NCI-H524 treated with DMSO at 0.1 percent for 48 hours (cell line): Measurements from ENCODE around the gene SLC12A7.
"Not testable (repeated sequence)": the region's sequence is repeated elsewhere in the genome, so short reads cannot be mapped to it uniquely, and the experiment has no call there.

Source experiments
- DNase-seq: peaks from one replicate; lab custom pipeline; 2025; lab: John Stamatoyannopoulos, UW

The SLC12A7 gene

DNA sequence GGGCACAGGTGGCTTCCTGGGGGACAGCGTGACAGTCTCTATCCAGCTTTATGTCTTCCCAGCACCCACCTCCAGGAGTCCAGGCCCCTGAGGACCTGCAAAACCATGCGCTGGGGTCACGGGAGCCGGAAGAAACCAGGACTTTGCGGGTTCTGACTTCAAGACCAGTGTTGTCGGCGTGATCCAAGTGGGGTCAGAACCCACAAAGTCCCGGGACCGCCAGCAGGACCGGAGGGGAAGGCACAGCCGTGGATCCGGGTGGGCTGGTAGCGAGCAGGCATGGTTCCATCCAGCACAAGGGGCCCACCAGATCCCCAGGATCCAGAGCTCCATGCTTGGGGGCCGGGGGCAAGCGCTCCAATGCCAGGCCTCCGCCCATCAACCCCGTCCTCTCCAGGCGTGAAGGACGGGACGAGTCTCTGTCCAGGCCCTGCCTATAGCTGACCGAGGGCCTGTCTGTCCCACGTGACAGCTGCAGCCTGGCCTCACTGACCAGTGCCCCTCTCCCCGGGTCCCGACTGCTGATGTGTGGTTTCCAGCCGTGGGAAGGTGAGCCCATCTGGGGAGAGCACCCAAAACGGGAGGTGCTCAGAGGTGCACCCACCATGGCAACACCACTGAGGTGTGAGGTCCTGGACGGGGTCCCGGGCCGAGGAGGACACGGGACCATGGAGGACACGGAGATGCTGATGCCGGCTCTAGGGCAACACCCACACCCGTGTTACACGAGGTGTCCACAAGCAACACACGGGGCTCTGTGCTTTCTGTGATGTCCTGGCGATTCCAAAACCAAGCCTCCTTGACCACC is 48.9 kb downstream of the SLC12A7 start:
- no peak for DNase-seq

DNA sequence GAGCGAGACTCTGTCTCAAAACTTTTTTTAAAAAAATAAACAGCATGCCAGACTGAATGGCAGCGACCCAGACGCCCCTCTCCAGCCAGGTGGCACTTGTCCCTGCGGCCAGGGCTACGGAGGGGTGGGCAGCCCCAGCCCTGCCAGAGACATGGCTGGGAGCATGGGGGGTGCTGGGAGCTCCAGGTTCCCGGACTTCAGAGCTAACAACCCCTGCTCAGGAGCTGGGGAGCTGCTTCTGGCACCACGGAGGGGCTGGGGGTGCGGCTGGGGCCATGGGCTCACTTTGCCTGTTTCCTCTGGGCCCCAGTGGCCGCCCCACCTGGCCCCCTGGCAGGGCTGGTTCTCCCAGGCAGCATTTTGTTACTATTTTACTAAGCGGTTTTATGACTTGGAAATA is 49.9 kb downstream of the SLC12A7 start:
- DNase-seq, result no peak

DNA sequence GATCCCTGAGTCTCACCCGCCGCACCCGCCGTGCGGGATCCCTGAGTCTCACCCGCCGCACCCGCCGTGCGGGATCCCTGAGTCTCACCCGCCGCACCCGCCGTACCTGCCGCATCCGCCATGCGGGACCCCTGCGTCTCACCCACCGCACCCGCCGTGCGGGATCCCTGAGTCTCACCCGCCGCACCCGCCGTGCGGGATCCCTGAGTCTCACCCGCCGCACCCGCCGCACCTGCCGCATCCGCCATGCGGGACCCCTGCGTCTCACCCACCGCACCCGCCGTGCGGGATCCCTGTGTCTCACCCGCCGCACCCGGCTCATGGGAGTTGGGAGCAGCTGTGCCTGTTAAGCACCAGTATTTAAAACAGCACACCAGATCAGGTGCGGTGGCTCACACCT is 50.6 kb downstream of the SLC12A7 start:
- not testable (repeated sequence) for DNase-seq

DNA sequence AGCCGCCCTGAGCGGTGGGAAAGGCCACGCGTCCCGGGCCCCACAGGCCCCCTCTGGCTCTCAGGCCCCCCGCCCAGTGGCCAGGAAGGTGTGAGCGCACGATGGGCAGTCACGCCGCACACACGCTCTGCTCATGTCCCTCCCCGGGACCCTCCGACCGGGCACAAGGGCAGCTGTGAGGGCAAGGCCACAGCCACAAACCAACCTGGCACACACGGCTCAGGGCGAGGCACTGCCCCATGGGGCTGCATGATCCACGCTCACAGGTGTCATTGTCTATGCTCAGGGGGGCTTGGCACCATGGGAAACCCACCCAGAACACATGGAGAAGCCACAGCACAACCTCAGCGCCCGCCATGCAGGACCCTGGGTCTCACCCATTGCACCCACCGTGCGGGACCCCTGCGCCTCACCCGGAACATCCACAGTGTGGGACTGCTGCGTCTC is 51.3 kb downstream of the SLC12A7 start:
- DNase-seq, result no peak

DNA sequence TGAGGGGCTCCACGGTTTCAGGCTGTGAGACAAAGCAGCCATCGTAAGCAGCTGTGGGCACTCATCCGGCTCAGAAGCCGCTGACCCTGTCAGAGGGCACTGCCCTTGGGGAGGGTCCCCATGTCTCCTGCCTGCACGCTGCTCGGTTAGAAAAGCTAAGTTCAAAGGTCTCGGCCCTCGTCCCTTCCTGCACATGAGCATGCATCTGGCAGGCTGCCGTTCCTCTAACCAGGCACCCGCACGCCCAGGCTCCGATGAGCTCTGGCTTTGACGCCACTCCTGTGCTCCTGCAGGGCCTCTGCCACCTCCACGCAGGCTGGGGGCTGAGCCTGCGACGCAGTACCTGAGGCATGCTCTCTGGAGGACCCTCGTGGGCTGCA is 52.0 kb downstream of the SLC12A7 start:
- no peak for DNase-seq

DNA sequence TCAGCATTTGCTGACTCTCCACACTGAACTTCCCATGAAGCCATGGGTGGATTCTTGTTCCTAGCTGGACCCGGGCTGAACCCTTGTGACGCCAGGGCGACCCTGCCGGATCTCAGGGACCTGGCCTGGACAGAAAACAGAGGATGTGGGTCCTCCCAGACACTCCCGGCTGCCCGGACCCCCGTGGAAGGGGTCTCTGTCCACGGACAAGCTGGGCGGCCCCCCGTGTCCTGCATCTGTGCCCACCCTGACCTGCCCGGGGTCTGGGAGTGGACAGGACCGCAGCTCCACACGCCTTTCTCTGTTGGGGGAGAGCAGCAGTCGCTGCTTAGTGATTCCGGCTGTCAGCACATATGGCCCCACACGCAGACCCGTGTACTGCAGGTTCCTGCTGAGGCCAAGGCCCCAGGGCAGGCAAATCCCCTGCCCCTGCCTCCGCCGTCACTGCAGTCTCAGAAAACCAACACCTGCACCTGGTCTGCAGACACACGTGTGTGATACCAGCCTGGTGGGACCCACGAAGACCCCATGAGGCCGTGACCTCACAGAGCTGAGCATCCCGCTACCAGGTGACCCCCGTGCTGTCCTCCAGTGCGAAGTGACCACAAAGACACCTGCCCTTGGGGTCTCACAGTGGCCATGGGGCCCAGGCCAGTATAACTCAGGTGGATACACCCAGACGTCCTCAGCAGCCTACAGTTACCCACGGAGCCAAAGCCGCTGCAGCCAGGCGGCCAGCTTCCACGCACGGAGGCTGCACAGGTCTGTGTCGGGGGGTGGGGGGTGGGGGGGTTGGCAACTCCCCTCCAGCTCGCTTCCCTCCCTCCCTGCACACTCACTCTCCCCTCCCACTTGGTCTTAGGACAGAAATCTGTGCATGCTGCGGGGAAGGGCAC is 52.6 kb downstream of the SLC12A7 start:
- no peak for DNase-seq

DNA sequence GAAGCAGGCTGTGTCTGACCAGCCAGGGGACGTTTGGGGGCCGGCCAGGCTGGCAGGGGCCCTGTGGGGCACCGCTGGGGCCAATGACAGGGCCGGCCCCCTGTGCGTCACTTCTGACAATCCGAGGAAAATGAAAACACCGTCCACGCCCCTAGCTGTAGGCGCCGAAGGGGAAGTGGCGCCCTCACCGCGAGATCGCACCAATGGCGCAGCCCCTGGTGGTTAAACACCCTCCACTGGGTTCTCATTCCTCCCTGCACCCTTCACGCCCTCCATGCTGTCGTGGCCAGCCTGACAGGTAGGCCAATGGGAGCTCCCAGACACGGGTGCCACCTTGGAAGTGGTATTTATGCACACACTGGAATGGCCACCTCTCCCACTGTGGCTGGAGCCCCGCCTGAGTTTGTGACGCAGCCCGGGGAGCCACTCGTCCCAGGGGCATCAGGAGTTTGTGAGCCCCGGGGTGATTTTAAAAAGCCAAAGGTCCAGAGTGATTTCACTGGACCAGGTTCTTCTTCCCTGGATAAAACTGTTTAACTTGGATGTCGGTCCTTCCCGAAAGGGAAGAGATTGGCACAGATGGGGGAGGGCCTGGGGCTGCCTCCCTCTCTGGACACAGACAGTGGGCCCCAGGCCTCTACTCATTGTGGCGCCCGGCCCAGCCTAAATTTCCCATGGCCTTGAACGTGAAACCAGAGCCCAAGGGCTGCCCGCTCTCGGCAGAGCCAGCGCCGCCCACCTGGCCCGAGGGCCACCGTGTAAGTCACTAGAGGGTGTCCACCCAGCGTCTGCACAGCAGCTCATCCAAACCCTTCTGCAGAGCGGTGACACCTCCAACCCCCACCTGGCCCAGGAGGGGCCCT is 53.5 kb downstream of the SLC12A7 start:
- no peak for DNase-seq

DNA sequence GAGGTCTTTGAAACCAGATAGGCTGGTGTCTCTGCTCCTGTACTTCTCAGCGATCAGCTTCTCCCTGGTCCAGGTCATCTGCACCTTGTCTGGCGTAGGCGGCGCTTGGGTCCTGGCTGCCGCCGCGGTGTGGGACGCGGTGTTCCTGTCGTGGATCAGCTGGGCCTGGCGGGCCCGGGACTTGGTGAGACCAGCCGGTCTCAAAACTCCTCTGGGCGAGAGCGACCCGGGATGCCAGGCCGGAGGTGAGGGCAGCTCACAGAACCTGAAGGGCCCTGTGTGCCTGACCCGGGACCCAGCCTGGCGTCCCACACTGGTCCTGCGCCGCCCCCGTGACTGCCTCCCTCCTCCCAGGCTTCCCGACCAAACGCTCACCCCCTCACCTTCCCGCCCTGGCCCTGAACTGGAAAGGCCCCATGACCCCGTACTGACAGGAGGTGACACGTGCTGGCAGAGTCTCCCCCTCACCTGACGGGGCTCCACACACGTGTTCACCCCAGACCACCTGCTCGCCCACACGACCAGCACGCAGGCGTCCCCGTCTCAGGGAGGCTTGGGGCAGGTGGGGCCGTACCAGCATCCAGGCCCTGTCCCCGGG is 54.3 kb downstream of the SLC12A7 start:
- DNase-seq, result no peak

DNA sequence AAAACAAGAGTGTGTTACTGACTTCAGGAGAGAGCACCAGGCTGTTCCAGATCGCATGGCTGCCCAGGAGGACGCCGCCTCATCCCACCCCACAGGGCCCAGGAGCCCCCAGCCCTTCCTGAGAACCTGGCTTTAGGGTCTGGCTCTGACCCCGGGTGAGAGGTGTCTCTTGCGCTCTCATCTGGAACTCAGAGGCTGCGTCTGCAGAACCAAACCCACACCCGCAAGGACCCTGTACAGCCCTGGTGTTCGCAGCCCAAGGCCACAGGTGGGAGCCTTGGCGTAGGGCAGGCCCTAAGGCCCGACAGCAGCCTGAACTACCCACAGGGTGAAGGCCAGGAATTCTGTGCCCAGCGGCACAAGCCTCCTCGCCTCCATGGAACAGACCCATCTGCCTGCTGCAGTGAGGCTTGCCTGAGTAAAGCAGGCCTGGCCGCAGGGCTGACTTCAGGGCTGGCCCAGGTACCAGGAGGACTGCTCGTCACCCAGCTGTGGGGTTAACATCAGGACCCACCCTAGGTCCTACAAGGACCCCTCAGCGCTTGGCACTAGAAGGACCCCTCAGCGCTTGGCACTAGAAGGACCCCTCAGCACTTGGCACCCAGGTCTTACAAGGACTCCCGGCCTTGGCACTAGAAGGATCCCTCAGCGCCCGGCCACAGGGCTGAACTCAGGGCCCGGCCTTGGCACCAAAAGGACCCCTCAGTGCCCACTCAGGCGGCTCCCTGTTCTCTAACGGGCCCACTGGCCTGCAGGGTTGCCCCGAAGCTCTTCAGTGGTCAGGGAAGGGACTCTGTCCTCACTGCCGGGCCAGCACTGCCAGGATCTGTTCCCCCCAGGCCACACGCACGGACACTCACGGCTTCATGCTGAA is 55.0 kb downstream of the SLC12A7 start:
- no peak for DNase-seq

DNA sequence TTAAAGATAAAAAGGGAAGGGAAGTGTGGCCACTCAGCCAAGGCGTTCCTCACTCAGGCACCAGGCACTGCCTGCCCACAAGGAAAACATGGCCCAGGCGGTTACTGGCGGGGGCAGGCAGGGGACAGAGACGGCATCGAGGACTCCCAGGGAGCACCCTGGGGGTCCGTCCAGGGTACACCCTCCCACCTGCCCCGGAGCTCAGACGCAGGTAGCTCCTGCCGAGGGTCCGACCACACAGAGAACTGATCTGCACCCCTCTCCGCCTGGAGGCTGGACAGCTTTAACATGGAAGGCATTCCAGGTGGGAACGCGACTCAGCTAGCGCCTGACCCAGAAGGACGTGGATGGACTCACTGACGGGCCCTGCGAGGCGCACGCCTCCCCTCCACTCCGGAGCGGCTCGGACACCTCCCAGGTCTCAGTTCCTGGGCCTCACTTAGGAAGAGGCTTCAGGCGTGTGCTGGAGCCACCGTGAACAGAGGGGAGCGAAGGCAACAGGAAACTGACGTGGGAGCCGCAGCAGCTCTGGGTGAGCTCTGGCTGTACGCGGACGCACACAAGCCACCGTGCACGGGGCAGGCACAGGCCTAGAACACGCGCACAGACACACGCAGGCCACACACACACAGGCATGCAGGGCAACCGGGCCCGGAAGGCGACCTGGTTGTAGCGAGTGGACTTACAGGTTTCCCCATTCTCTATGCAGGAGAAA is 55.8 kb downstream of the SLC12A7 start:
- DNase-seq, result no peak

DNA sequence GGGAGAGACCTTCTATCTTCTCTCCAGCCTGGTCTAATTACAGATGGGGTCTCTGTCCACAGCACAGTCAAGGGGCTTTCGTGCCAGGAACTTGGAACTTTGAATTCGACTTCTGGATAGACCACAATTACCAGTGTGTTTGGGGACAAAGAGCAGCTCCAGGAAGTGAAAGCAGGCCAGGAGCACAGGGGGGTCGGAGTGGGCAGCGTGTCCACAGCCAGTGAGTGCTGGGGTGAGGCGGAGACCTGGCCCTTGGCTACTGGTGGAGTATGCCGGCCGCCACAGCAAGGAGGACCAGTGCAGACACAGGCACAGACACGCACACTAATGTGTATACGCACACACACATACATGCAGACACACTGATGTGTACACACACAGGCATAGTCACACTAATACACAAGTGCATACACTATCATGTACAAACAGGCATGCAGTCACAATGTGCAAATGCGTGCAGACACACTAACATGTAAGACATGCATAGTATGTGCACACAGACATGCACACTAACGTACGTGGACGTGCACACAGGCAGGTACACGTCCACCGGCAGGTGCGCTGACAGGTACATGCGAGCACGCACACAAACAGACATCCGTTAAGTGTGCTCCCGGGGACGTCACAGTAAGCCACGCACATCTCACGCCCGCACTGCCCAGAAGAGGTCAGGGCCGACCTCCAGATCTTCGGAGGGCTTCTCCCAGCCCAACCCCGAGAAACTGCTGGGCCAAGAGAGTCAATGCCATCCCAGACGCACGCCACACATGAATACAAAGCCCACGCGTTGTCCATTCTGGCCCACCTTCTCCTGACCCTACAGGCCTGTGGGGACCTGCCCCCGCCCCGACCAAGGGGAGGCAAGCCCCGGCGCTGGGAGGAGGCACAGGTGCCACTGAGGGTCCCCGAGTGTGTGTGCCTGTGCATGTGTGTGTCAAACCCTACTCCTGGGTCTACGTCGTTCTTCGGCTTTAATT is 56.8 kb downstream of the SLC12A7 start:
- DNase-seq, result no peak

DNA sequence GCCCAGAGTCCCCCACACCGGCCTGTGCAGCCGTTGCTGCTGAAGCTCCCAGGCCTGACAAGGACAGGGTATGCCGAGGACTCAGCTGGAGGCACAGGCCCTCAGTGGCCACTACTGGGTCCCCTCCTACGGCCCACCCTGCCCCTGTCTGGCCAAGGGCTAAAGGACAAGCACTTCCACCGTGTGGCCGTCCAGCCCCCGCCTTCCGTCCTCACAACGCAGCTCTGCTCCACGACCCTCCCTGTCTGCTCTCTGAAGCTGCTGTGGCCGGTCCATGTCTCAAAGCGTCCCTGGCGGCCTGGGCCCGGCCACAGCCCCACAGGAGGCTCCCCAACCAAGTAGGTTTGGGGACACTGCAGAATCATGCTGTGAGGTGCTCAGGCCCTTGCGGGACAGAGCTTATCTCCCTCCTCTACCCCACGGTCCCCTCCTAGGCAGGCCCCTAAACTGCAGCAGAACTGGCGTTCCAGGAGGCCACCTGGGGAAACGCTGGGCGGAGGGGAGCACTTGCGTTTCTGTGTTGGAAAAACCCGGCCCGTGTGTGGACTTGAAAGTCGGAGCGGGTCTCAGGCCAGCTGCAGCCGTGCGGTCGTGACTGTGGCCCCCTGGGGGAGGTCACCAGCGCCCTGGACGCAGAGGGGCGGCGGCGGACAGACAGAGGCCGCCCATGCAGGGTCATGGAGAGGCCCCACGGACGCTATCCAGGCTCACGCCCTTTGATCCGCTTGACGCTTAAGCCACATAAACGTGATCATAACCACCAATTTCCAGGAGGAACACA is 57.7 kb downstream of the SLC12A7 start:
- DNase-seq, result no peak

DNA sequence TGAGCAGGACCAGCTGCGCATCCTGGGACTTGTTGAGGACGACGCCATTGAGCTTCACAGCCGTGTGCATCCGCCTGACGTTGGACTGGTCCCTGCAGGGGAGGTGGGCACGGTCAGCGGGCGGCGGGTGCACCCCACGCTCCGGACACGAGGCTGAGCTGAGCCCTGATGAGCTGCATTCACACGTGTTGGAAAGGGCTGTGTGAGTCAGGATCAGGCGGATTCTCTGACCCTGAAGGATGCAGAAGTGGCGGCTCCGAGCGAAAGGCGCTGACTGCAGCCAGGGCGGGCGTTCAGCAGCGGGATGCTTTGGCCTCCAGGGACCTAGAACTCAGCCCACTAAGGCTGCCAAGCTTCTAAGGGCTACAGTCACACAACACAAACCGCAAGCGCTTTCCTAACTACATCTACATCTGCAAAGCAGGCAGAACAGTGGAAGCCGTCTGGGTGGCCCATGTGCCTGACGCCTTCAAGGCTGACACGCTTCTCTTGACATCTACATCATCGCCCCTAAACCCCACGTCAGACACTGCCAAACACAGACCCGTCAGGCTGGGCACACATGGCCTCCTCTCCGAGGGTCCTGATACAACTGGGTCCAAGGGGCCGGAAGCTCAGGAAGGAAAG is 58.4 kb downstream of the SLC12A7 start:
- DNase-seq, result no peak

DNA sequence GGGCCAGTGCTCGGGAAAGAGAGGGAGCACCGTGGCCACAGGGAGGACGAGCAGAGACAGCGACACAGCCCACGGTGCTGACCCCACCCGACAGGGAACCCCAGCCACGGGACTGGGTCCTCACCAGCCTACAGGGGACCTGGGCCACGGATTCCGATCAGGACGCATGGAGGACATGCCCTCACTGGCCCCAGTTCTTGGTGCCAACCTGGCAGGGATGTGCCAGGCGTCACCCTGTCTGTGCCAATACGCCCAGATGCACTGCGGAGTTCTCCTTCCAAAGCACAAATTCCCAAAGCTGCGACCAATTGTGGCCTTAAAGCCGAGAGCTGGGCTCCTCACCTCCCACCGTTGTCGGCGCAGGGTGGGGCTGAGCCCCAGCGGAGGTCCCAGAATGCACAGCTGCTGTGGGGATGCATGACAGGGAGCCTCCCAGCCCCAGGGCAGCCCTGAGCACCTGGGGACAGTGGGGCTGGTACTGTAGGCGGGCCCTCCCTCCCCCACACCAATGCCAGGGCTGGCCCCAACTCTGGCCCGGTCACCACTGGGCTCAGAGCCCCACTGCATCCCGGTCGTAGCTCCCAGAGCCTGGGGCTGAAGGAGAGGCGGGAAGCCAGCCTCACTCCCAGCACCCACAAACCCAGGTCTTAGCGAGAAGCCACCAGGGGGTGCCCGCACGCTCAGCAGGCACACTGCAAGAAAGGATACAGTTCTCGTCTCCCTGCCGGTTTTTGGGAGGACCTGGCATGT is 59.0 kb downstream of the SLC12A7 start:
- no peak for DNase-seq

DNA sequence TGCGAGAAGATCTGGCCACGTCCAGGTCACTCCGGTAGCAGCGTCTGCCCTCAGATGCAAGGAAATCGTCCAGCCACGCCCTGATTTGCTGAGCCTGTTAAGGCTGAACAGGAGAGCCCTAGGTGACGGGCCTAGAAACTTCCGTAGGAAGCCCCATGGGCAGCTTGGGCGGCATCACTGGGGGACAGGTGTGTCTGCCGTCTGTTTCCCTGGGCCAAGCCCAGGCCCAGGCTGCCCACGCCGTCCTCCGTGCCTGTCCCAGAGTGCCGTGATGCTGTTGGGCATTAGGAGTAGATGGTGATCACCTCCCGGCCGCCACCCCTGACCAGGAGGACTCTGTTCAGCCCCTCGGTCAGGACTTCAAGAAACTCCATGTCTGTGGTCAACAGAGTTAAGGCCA is 59.8 kb downstream of the SLC12A7 start:
- DNase-seq, result no peak

DNA sequence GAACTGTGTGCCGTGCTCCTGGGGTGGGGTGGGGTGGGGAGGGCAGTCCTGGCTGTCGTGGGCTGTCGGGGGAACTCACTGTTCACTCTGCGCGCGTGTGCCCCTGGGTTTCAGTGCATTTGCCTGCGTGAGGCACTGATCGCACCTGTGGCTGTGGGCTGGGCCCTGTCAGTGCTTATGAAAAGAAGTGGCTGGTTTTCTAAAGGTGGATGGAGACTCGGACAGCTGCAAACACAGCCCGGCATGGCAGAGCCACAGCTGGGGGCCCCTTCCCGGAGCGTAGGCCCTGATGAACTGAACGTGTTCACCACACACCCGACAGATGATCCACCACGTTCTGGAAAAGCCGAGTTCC is 60.5 kb downstream of the SLC12A7 start:
- DNase-seq, result no peak
